ENCODE measurements around the gene CUL5. TPM values are rescaled to one million over a fixed set of nuclear protein-coding genes. Genes with fewer than 3 reads are reported as not detected.

CUL5 gene
- total and polyA plus RNA-seq, 2 of the 4 experiments (the other 2 are of a cell fraction) = 8.8 to 31.0 TPM

DNA sequence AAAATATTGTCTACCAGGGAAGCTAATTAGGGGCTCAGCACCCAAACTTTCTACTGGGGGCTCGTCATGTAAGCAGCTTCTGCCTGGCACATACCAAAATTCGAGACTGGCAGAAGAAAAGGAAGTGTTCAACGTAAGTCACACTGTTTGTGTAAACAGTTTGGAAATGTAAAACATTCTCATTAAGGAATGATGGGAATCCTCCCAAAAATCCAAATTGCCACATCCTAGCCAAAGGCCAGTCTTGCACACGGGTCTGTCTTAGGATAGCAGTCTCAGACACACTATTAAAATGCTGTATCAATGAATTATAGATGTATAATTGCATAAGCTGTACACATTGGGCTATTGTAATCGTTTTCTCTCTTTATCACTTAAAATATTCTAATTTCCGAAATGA lies 28.9 kb downstream of the CUL5 start:
- peaks cover 27 to 75% of the 10 kb centered on the region in 2 experiments for H3K79me1 ChIP-seq (ENCODE audit: low read depth in 1 of 2, low read length in 2 of 2)
- ATAC-seq (ENCODE audit: low read depth) = peak; percentile 80
- WGBS, 2 experiments (ENCODE audit: extremely low coverage in 2 of 2, insufficient read length in 1 of 2) = no CpG with 5 or more reads among the region's 6 CpGs
- peak; percentile 55 for DNase-seq
- peak overlapping the region; percentile 32; the same call in 1 of the 2 replicates for H2AK5ac ChIP-seq (ENCODE audit: low read depth, low read length)
- peak overlapping the region; percentile 50 for H2BK5ac ChIP-seq (ENCODE audit: low read depth, low read length, poor library complexity, severe bottlenecking)
- peak overlapping the region; percentile 66; the same call in 1 of the 2 replicates for H3K27ac ChIP-seq (ENCODE audit: insufficient read depth, low read length)
- CTCF ChIA-PET = interaction anchor here (1.3 to 1.4 kb wide), 3 partner anchors 17 to 29 kb away, joined by 3 to 7 read pairs (median 4); partner anchors contain the start of gene CUL5
- H2BK20ac ChIP-seq (ENCODE audit: low read depth, low read length) = peak overlapping the region; percentile 50
- in situ Hi-C loops (cut with MboI; ENCODE audit: low sequenced_read_pairs) = no loop called here
- H4K20me1 ChIP-seq (ENCODE audit: insufficient read depth, low read length) = peaks cover 30% of the 10 kb centered on the region
- H3K18ac ChIP-seq (ENCODE audit: low read depth, low read length) = peak overlapping the region; percentile 74; the same call in 1 of the 2 replicates
- H2AK9ac ChIP-seq (replicated peaks; ENCODE audit: low read depth, low read length, poor library complexity) = no peak overlapping the region
- no peaks in the 10 kb centered on the region for H3K27me3 ChIP-seq (ENCODE audit: control insufficient read depth, insufficient read depth, low read length)
- H4K8ac ChIP-seq (ENCODE audit: low read depth in 2 of 2, low read length in 2 of 2) = peak overlapping the region in 1 of 2 experiments; percentile 33; a peak in 1 of 4 replicates
- peaks cover 7% of the 10 kb centered on the region; the same call in 1 of the 2 replicates for H3K9me1 ChIP-seq (ENCODE audit: insufficient read depth, low read length)
- H2BK15ac ChIP-seq (ENCODE audit: low read depth, low read length) = 0 out of 3 replicates have a peak overlapping the region, but pooled peaks have one; percentile 84
- no peak overlapping the region for H3K56ac ChIP-seq (ENCODE audit: extremely low read depth, insufficient read depth, low read length)
- H3K4me2 ChIP-seq (ENCODE audit: low read depth, low read length) = peak overlapping the region; percentile 70
- H3K36me3 ChIP-seq (ENCODE audit: control insufficient read depth, insufficient read depth, low read length) = peaks cover 7% of the 10 kb centered on the region
- intact Hi-C loops (cut with micrococcal nuclease) = loop anchor here (2.0 kb wide), 1 partner anchor 29 kb away; the partner anchor contains the start of gene CUL5
- POLR2A ChIA-PET (ENCODE audit: unreplicated experiment) = no interaction called here
- H3K4me3 ChIP-seq (ENCODE audit: insufficient read depth, low read depth, low read length) = no peak overlapping the region
- H4K91ac ChIP-seq (ENCODE audit: insufficient read depth, low read depth, low read length) = peak overlapping the region; percentile 1; the same call in 1 of the 2 replicates
- no TSS peak for BruUV-seq (replicated peaks)
- peaks cover 17% of the 10 kb centered on the region for H3K4me1 ChIP-seq (ENCODE audit: control insufficient read depth, insufficient read depth, low read length)
- dilution Hi-C loops (cut with HindIII; ENCODE audit: low sequenced_read_pairs, unreplicated experiment) = no loop called here
- H4K5ac ChIP-seq (ENCODE audit: low read depth, low read length) = no peak overlapping the region
- no peaks in the 10 kb centered on the region for H3K9me3 ChIP-seq (ENCODE audit: control insufficient read depth, insufficient read depth, low read length)
- TF ChIP-seq POLR2A (IDR thresholded peaks at IDR 0.05; ENCODE audit: low read depth, low read length) (no peak), RAD21 (IDR thresholded peaks at IDR 0.05; ENCODE audit: low read length) (no peak), BHLHE40 (IDR thresholded peaks at IDR 0.05; ENCODE audit: low read depth, low read length) (peak; percentile 4; the same call in 1 of the 2 replicates), MXI1 (IDR thresholded peaks at IDR 0.05; ENCODE audit: borderline replicate concordance, low read depth, low read length) (no peak), MAFK (IDR thresholded peaks at IDR 0.05; ENCODE audit: low read depth, low read length) (no peak), SMC3 (IDR thresholded peaks at IDR 0.05; ENCODE audit: low read depth, low read length) (no peak), NFE2L2 (IDR thresholded peaks at IDR 0.05; ENCODE audit: low read depth, low read length) (no peak), CHD1 (IDR thresholded peaks at IDR 0.05; ENCODE audit: low read depth, low read length) (no peak), RFX5 (IDR thresholded peaks at IDR 0.05; ENCODE audit: low read depth, low read length) (no peak), CEBPB (IDR thresholded peaks at IDR 0.05; ENCODE audit: low read depth, low read length) (peak; percentile 67)
- no peak overlapping the region for H2AFZ ChIP-seq (replicated peaks; ENCODE audit: low read length, poor library complexity)
- H3K23ac ChIP-seq (ENCODE audit: low read depth, low read length) = peak overlapping the region; percentile 46; the same call in 1 of the 2 replicates
- H2BK120ac ChIP-seq (ENCODE audit: low read depth, low read length) = peak overlapping the region; percentile 58; the same call in 1 of the 2 replicates
- no peak overlapping the region for H3K9ac ChIP-seq (ENCODE audit: low read depth, low read length)
- 0 out of 2 replicates have a peak overlapping the region, but pooled peaks have one; percentile 47 for H3K14ac ChIP-seq (replicated peaks; ENCODE audit: low read depth, low read length)
- peak overlapping the region; percentile 32; the same call in 1 of the 2 replicates for H3K4ac ChIP-seq (ENCODE audit: low read depth, low read length)
